ENCODE results near the gene COL4A2. TPM values are rescaled to one million over a fixed set of nuclear protein-coding genes. Genes with fewer than 3 reads are reported as not detected.

Gene COL4A2
- total RNA-seq, 1 experiment from 2014 or later, result 1.6 TPM

DNA sequence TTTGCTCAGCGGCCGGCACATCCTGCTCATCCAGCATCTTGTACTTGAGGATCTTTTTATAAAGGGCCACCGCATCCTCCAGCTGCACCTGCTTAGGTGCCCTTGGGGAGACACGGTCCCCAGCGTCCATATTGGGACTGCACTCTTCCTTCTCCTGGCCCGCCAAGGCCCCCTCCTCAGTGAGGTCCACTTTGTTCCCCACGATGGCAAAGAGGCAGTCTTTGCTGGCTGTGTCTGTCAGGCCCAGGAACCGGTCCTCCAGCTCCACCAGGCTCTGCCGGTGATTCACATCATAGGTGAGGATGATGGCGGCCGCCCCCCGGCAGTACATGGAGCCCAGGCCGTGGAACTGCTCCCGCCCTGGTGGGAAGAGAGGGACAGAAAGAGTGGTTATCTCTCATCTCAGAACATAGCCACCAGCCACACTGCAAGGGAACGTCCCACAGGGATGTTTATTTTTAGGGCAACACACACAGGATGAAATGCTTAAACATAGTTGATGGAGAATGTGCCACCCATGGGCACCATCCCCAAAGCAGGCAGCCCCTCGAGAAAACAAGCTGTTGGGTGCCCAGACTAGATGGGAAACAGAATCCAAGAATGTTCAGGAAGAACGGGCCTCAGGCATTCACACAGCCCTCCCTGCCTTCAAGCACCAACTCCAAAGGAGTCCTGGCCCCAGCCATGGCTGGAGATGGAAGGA lies 216.9 kb downstream of the COL4A2 start (continued):
- TF ChIP-seq SIN3A (IDR thresholded peaks at IDR 0.05; ENCODE audit: low read depth) (no peak), RAD21 (IDR thresholded peaks at IDR 0.05; ENCODE audit: low read depth) (no peak), SRF (IDR thresholded peaks at IDR 0.05; ENCODE audit: low read depth) (no peak), EGR1 (IDR thresholded peaks at IDR 0.05; ENCODE audit: low read depth) (no peak), EZH2phosphoT487 (IDR thresholded peaks at IDR 0.05; ENCODE audit: borderline replicate concordance) (no peak), POLR2A (IDR thresholded peaks at IDR 0.05; ENCODE audit: borderline replicate concordance, extremely low read depth, insufficient read depth, insufficient read length) (no peak), YY1 (IDR thresholded peaks at IDR 0.05; ENCODE audit: extremely low read depth, insufficient replicate concordance, low read depth, low read length) (no peak), TCF7L2 (IDR thresholded peaks at IDR 0.05; ENCODE audit: borderline replicate concordance, extremely low read depth, insufficient read depth, insufficient read length) (no peak), JUND (IDR thresholded peaks at IDR 0.05) (no peak), ZFX (IDR thresholded peaks at IDR 0.05) (no peak)
- TF ChIP-seq, protein P1, sequence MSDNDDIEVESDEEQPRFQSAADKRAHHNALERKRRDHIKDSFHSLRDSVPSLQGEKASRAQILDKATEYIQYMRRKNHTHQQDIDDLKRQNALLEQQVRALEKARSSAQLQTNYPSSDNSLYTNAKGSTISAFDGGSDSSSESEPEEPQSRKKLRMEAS (IDR thresholded peaks at IDR 0.05), result no peak

DNA sequence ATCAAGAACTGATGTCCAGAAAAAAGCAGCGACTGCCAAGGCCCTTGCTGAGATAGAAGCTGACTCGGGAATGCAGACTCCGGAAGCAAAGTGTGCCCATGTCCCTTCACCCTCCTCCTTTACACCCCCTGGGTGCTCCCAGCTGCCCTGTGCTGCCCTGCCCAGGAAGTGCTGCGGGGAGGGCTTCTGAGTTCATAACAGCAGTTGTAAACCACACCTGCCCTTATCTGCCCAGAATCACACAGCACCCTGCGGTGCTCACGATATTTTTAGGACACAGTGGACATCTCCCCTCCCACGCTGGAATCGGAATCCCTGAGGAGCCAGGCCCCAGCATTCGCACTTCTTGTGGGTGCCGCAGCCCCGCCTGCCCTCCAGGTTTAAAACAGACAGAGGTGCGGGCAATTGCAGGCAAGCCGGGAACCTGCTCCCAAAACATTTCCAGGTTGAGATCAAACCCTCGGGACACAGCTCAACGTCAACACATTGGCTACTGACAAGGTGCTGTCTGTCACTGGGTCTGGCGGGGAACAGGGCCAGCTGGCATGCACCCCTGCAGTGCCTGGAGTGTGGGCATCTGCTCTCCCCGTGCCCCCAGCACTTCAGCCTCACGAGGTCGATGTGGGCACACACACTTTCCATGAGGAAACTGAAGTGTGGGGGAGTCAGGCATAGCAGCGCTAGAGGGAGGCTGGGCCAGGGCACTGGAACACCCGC lies 217.6 kb downstream of the COL4A2 start:
- TF ChIP-seq POLR2AphosphoS5 (IDR thresholded peaks at IDR 0.05; ENCODE audit: low read depth, low read length) (0 out of 2 replicates have a peak, but pooled peaks have one; percentile 22), SRF (IDR thresholded peaks at IDR 0.05; ENCODE audit: low read depth) (no peak), ZNF274 (IDR thresholded peaks at IDR 0.05; ENCODE audit: low read depth, low read length) (no peak), ZFX (IDR thresholded peaks at IDR 0.05) (no peak), EZH2phosphoT487 (IDR thresholded peaks at IDR 0.05; ENCODE audit: borderline replicate concordance) (no peak), RAD21 (IDR thresholded peaks at IDR 0.05; ENCODE audit: low read depth) (no peak), EZH2 (IDR thresholded peaks at IDR 0.05) (no peak), EGR1 (IDR thresholded peaks at IDR 0.05; ENCODE audit: low read depth) (no peak), YY1 (IDR thresholded peaks at IDR 0.05; ENCODE audit: extremely low read depth, insufficient replicate concordance, low read depth, low read length) (no peak), SP1 (IDR thresholded peaks at IDR 0.05; ENCODE audit: low read depth) (peak; percentile 49; the same call in 1 of the 2 replicates), TCF7L2 (IDR thresholded peaks at IDR 0.05; ENCODE audit: borderline replicate concordance, extremely low read depth, insufficient read depth, insufficient read length) (no peak)
- TF ChIP-seq, protein P1 (IDR thresholded peaks at IDR 0.05), result peak; percentile 34; the same call in 1 of the 2 replicates
- TF ChIP-seq, protein P2, sequence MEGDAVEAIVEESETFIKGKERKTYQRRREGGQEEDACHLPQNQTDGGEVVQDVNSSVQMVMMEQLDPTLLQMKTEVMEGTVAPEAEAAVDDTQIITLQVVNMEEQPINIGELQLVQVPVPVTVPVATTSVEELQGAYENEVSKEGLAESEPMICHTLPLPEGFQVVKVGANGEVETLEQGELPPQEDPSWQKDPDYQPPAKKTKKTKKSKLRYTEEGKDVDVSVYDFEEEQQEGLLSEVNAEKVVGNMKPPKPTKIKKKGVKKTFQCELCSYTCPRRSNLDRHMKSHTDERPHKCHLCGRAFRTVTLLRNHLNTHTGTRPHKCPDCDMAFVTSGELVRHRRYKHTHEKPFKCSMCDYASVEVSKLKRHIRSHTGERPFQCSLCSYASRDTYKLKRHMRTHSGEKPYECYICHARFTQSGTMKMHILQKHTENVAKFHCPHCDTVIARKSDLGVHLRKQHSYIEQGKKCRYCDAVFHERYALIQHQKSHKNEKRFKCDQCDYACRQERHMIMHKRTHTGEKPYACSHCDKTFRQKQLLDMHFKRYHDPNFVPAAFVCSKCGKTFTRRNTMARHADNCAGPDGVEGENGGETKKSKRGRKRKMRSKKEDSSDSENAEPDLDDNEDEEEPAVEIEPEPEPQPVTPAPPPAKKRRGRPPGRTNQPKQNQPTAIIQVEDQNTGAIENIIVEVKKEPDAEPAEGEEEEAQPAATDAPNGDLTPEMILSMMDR (IDR thresholded peaks at IDR 0.05 in 2 of 3, conservative IDR thresholded peaks at IDR 0.05 in 1 of 3; ENCODE audit: borderline replicate concordance in 1 of 3, insufficient read depth in 1 of 3, low read depth in 2 of 3, low read length in 2 of 3), result no peak
- H3K9me3 ChIP-seq (ENCODE audit: control insufficient read depth in 1 of 2, insufficient read depth in 1 of 2, low read depth in 1 of 2, low read length in 2 of 2), result no peaks in the 10 kb centered on the region
- intact Hi-C loops (cut with micrococcal nuclease), result no loop called here
- H3K9ac ChIP-seq (ENCODE audit: low read length), result peak overlapping the region; percentile 43; the same call in 1 of the 2 replicates
- H3K4me1 ChIP-seq (ENCODE audit: control insufficient read depth in 1 of 2, insufficient read depth in 2 of 2, low read length in 2 of 2), result peaks cover 53 to 54% of the 10 kb centered on the region in 2 experiments
- H3K79me2 ChIP-seq (ENCODE audit: insufficient read depth, low read length), result no peaks in the 10 kb centered on the region; the same call in 1 of the 2 replicates
- H3K27ac ChIP-seq (ENCODE audit: low read depth, low read length), result peak overlapping the region; percentile 39; the same call in 1 of the 2 replicates
- H3K4me2 ChIP-seq (ENCODE audit: low read length), result peak overlapping the region; percentile 78
- ChIA-PET RAD21 (ENCODE audit: low non-redundant PET in 1 of 2, low total read pairs in 2 of 2, uncharacterized antibody in 2 of 2, unreplicated experiment in 2 of 2) (no interaction called here), POLR2A (no interaction called here), CTCF (no interaction called here)
- BruUV-seq (replicated peaks), result no TSS peak
- no peaks in the 10 kb centered on the region for H3K9me2 ChIP-seq (ENCODE audit: insufficient read depth)
- H3K4me3 ChIP-seq (replicated peaks in 1 of 2; ENCODE audit: low read depth in 1 of 2, low read length in 2 of 2), result peak overlapping the region in 1 of 2 experiments; percentile 34; a peak in 3 of 4 replicates
- DNase-seq (ENCODE audit: low read depth, low spot score) (no peak), ATAC-seq (peak; percentile 79)
- no peaks in the 10 kb centered on the region for H4K20me1 ChIP-seq (ENCODE audit: insufficient read depth)
- H2AFZ ChIP-seq (ENCODE audit: low read depth, low read length, poor library complexity, severe bottlenecking), result no peak overlapping the region
- no peaks in the 10 kb centered on the region for H3K27me3 ChIP-seq (ENCODE audit: insufficient read depth, low read length)
- H3K36me3 ChIP-seq (ENCODE audit: control insufficient read depth in 1 of 2, insufficient read depth in 2 of 2, low read length in 2 of 2), result no peaks in the 10 kb centered on the region
